ENCODE data around the gene DISP3.
A peak's percentile ranks its signal among the peaks of the same experiment; 100 is the strongest.

Gene DISP3

DNA sequence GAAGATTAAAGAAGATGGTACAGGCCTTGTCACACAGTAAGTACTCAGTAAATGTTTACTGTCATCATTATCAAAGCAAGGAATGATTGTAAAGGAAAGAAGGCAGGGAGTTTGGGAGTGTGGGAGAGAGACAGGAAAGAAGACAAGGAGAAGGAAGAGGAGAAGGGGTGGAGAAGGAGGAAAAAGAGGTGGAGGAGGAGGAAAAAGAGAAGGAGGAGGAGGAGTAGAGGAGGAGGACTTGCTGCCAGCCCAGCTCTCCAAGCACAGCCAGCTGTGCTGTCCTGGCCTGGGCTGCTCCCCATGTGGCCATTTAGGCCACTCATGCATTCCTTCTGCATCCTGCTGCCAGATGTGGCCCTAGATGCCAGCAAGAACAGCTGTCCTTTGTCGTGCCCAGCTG, 7.5 kb upstream of the DISP3 start:
- no peak overlapping the region for H3K27ac ChIP-seq
- TF ChIP-seq, protein P1, sequence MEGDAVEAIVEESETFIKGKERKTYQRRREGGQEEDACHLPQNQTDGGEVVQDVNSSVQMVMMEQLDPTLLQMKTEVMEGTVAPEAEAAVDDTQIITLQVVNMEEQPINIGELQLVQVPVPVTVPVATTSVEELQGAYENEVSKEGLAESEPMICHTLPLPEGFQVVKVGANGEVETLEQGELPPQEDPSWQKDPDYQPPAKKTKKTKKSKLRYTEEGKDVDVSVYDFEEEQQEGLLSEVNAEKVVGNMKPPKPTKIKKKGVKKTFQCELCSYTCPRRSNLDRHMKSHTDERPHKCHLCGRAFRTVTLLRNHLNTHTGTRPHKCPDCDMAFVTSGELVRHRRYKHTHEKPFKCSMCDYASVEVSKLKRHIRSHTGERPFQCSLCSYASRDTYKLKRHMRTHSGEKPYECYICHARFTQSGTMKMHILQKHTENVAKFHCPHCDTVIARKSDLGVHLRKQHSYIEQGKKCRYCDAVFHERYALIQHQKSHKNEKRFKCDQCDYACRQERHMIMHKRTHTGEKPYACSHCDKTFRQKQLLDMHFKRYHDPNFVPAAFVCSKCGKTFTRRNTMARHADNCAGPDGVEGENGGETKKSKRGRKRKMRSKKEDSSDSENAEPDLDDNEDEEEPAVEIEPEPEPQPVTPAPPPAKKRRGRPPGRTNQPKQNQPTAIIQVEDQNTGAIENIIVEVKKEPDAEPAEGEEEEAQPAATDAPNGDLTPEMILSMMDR (IDR thresholded peaks at IDR 0.05), result no peak
- no peak for TF ChIP-seq ZFX (IDR thresholded peaks at IDR 0.05; ENCODE audit: borderline replicate concordance)

DNA sequence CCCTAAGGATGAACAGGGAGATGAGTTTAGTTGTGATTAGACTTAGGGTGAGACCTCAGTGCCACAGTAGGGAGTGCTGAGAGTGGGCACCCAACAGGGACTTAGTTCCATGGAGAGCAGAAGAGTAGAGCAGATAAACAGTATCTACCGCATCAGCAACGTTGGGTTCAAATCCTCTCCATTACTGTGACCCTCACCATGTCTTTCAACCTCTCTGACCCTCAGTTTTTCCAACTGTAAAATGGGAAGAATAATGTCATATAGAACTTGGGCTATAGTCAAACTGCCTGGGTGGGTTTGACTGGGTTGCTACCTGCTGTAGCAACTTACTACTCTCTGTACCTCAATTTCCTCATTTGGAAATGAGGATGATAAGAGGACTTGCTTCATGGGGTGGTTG, 6.7 kb upstream of the DISP3 start:
- TF ChIP-seq ZFX (IDR thresholded peaks at IDR 0.05; ENCODE audit: borderline replicate concordance), result no peak
- TF ChIP-seq, protein P1 (IDR thresholded peaks at IDR 0.05), result no peak
- H3K27ac ChIP-seq, result no peak overlapping the region

DNA sequence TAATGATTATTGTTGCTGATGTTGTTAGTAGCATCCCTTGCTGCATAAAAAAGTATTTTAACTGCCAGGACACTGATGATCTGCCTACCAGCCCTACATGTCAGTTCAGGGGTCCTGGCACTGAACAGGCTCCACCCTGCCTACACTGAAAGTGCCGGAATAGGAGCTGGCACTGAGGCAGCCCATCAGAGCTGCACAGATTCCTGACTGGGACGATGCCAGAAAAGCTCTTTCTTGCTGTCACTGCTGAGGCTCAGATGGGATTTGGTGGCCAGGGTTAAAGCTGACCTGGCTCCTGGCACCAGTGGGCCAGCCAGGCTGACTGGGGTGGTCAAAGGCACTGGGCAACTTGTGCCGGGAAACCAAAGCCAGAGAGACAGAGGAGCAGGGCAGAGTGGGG, 6.2 kb upstream of the DISP3 start:
- TF ChIP-seq ZFX (IDR thresholded peaks at IDR 0.05; ENCODE audit: borderline replicate concordance), result no peak
- TF ChIP-seq, protein P1 (IDR thresholded peaks at IDR 0.05), result no peak
- H3K27ac ChIP-seq, result no peak overlapping the region

DNA sequence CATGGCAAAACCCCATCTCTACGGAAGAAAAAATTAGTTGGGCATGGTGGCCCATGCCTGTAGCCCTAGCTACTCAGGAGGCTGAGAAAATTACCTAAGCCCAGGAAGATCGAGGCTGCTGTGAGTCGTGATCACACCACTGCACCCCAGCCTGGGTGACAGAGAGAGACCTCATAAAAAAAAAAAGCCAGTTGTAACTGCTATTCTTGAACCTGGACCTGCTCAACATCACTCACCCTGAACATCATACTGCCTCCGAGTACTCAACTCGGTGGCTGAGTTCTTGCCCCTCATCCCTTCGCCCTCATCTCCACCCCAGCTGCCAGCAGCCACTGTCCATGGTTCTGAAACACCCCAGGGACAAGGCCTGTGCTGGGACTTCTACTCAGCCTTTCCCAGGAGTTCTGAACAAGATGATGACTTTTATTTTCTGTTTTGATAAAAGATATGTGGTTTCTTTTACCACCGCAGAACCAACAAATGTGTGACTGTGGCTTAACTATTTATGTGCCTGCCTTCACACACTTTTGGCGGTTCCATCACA, 5.4 kb upstream of the DISP3 start:
- TF ChIP-seq, protein P1 (IDR thresholded peaks at IDR 0.05), result no peak
- TF ChIP-seq ZFX (IDR thresholded peaks at IDR 0.05; ENCODE audit: borderline replicate concordance), result no peak
- no peak overlapping the region for H3K27ac ChIP-seq

DNA sequence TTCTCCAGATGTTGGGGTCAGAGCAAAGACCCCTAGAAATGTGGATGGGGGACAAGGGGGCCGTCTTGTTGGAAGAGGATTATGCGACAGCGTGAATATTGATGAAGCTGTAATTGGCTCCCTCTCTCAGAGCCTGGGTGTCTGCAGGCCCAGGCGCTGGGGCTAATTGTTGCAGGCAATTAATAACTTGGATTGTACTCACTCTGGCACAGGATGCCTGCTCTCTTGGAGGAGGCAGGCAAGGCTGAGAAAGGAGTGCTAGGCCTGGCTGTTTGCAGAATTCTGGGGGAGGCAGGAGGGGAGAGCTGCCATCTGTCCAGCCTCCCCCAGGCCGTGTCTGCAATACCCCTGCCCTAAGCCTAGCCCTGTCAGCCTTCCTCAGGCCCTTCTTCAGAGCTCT, 4.1 kb upstream of the DISP3 start:
- TF ChIP-seq ZFX (IDR thresholded peaks at IDR 0.05; ENCODE audit: borderline replicate concordance), result no peak
- TF ChIP-seq, protein P1 (IDR thresholded peaks at IDR 0.05), result no peak
- H3K27ac ChIP-seq, result no peak overlapping the region

DNA sequence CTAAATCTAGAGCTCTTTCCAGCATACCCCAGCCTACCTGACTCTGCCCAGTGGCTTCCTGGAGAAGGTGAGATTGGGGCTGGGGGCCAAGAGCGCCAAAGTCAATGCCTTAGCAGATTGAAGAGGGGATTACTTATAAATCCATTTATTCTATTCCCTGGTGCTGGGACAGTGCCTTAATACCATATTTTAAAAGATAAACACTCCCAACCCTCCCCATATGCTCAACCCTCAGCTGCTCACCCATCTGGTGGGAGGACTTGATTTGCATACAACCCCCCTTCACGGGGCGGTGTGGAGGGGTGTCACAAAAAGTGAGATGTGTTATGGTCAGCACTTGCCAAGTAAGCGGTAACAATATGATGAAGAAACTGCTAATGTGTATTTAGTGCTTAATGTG, 3.2 kb upstream of the DISP3 start:
- H3K27ac ChIP-seq, result no peak overlapping the region

DNA sequence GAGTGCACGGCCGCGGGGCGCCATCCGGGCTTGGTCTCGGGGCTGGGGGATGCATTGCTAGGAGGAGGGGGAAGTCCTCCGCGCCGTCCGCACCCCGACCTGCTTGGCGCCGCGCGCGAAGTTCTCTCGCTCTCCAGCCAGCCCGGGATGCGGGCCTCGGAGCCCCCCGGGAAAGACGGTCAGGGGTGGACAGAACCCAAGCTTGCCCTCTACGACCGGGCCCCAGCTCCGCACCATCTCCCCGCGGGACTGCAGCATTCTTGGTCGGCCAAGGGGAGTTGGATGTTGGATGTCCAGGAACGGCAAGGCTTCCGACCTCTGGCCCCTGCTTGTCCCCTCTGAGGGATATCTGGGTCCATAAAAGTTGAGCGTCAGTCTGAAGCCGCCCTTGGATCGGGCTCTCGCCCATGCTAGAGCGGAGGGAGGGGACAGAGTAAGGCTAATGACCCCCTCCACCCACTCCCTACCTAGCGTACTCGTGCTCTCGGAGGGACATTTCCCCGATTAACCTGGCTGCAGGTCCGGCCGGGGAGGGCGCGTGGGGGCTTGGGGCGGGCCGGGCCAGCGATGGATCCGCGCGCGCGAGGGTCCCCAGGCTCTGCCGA, 522 bp downstream of the DISP3 start:
- no peak for TF ChIP-seq ZFX (IDR thresholded peaks at IDR 0.05; ENCODE audit: borderline replicate concordance)
- TF ChIP-seq, protein P1 (IDR thresholded peaks at IDR 0.05), result no peak
- peak overlapping the region; percentile 62; the same call in 1 of the 2 replicates for H3K27ac ChIP-seq

More for the DNA sequence above, 3.2 kb upstream of the DISP3 start:
- TF ChIP-seq ZFX (IDR thresholded peaks at IDR 0.05; ENCODE audit: borderline replicate concordance), result no peak
- TF ChIP-seq, protein P1 (IDR thresholded peaks at IDR 0.05), result no peak

All from 22Rv1 (cell line).